Measurements from ENCODE around the gene ATP5PD. TPM values are rescaled to one million over a fixed set of nuclear protein-coding genes. Genes with fewer than 3 reads are reported as not detected.

Gene ATP5PD
- total RNA-seq, result 270 TPM

- peak; percentile 97 for DNase-seq (ENCODE audit: low spot score)
Measured at GRCh38 chr17:75046407-75047289, at the start of gene ATP5PD, which contains the start of gene KCTD2. ATP5PD (minus strand) TSS chr17:75046969; CDS start chr17:75042650, 4,319 bp downstream. KCTD2 (plus strand) TSS chr17:75047225; CDS start chr17:75047251, 26 bp downstream.

GRCh38 chr17:75096082-75096625 is 49.4 kb upstream of the ATP5PD start:
- DNase-seq (ENCODE audit: low spot score), result peak; percentile 86

DNA sequence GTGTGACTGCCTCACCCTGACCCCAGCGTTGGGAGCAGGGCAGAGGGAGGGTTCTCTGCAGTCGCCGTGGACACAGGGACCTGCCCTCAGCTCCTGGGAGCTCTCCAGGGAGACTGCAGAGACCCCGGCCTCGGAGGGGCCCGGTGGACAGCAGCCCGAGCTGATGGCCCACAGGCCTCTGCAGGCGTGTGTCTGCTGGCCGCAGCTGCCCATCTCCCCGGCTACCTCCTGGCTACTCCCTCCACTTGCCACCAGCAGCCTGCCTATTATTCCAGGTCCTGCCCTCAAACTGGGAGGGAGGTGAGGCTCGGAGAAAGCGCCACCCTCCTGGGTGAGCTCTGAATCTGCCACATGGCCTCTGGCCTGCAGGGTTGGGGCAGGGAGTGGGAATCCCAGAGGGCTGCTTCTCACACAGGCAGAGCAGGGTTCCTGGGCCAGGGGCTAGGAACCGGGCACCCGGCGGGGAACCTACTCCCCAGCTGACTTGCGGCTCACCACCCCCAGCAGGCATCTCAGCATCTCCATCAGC is 48.2 kb upstream of the ATP5PD start:
- no peak for DNase-seq (ENCODE audit: low spot score)

DNA sequence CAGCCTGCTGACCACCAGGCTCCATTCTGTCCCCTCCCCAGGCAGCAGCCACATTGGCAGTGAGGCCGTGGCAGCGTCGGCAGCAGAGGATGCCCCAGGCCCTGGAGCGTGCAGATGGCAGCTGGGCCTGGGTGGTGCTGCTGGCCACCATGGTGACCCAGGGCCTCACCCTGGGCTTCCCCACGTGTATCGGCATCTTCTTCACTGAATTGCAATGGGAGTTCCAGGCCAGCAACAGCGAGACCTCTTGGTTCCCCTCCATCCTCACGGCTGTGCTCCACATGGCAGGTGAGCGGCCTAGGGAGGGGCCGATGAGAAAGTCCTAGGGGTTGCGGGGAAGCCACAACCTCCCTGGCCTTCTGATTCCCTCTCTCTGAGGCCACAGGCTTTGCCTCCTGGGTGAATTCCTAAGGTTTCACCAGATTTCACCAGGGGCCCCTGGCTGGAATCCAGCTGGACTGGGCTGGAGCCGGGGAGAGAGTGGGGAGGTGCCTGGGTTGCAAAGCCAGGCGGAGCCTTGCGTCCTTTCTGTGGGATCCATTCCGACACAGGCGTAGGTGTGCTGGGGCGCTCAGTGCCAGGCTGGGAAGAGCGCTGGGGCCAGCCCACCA is 46.9 kb upstream of the ATP5PD start:
- DNase-seq (ENCODE audit: low spot score), result no peak

- DNase-seq (ENCODE audit: low spot score), result no peak
Measured at GRCh38 chr17:75091855-75092327, 45.1 kb upstream of the ATP5PD start.

DNA sequence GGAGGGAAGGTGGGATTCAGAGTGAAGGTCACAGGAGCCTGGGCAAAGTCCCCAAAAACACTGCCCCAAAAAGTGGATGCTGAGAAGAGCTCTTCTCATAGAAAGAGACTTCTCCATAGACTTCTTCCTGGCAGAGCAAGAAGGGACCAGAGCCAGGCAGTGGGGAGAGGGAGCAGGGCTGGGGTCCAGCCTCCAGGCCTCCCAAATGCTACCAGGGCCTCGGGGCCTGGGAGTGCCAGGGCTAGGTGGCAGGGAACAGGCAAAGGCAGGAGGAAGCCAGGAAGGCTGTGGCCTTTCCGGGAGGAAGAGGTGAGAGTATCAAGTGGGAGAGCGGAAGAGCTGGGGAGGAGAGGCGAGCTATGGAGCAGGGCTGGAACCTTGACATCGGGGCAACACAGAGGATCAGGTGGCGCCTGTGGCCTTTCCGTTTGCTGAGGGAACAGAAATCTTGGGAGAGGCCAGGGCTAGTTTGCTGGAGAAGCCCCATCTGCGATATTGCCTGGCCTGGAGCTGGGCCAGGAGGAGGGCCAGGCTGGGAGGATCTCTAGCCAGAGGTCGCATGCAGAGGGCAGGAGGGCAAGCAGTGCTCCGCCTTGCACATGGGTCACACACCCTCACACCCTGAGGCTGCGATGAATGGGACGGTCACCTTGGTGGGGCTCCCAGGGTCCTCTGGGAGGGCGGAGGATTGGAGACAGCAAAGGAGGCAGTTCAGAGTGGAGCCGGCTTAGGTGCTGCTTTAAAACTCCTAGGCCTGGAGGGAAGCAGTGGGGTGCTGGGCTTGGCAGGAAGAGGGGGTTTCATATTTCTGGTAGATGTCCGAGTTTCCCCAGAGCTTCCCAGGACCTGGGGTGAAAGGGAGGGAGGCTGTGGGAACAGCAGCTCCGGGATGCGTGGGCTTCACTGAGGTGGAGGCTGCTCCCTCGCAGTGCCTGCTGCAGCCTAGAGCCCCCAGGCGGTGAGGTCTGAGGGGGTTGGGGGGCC is 44.4 kb upstream of the ATP5PD start:
- DNase-seq (ENCODE audit: low spot score), result no peak

- DNase-seq (ENCODE audit: low spot score), result no peak
Measured at GRCh38 chr17:75088465-75089417, 42.0 kb upstream of the ATP5PD start.

- peak; percentile 92 for DNase-seq (ENCODE audit: low spot score)
Measured at GRCh38 chr17:75087558-75088453, 41.0 kb upstream of the ATP5PD start, which contains the start of gene SLC16A5. SLC16A5 (plus strand) TSS chr17:75087954; CDS start chr17:75093637, 5,683 bp downstream.

DNA sequence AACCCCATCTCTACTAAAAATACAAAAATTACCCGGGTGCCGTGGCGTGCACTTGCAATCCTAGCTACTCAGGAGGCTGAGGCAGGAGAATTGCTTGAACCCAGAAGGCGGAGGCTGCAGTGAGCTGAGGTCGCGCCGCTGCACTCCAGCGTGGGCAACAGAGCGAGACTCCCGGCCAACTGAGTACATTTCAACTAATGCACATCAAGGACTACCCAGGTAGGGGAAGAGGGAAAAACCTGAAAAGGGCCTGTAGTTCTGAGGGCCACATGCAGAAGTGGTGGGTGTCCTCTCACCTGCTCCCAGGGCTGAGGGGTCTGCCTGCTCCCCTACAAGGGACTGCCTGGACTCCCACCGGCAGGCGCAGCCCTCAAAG is 40.4 kb upstream of the ATP5PD start:
- no peak for DNase-seq (ENCODE audit: low spot score)

GRCh38 chr17:75086496-75087181 is 39.9 kb upstream of the ATP5PD start:
- no peak for DNase-seq (ENCODE audit: low spot score)

DNA sequence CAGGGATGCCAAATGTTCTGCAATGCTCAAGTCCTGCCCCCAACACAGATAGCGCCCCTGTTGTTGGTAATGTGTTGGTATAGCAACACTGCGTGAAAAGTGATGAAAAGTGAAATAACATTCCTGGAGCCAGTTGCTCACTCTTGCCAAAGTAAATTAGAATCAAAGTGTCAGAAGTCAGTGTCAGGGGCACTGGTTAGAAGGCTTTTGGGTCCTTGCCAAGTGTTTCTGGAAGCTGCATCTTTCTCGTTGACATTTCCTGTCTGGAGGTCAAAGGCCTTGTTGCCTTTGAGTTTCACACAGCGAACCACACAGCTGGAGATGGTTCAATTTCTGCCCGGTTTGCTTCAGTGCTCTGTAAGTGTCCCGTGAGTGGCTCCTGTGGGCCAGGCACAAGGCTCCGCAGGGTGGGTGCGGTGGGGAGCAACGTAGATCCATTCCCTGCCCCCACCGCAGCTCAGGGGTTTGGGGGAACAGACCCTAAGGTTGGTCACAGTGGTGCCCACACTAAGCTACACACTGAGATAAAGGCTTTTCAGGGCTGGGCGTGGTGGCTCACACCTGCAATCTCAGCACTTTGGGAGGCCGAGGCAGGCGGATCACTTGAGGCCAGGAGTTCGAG is 37.4 kb upstream of the ATP5PD start:
- no peak for DNase-seq (ENCODE audit: low spot score)

- no peak for DNase-seq (ENCODE audit: low spot score)
Measured at GRCh38 chr17:75082683-75083082, 35.9 kb upstream of the ATP5PD start.

- DNase-seq (ENCODE audit: low spot score), result no peak
Measured at GRCh38 chr17:75081611-75082540, 35.1 kb upstream of the ATP5PD start.

DNA sequence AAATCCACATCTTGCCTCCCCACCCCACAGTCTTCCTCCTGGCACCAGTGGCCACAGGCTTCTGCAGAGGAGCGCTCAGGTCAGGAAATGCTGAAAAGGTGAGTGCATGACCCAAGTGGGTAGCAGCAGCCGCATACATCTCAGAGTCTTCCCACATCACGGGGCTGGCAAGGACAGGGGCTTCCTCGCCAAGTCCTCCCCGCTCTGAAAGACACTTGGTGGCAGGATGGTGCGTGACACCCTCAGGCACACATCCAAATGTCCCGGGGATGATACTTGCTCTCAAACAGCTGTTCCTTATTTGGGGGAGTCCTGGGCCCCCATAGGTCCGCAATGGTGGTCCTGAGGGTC is 32.2 kb upstream of the ATP5PD start:
- no peak for DNase-seq (ENCODE audit: low spot score)

DNA sequence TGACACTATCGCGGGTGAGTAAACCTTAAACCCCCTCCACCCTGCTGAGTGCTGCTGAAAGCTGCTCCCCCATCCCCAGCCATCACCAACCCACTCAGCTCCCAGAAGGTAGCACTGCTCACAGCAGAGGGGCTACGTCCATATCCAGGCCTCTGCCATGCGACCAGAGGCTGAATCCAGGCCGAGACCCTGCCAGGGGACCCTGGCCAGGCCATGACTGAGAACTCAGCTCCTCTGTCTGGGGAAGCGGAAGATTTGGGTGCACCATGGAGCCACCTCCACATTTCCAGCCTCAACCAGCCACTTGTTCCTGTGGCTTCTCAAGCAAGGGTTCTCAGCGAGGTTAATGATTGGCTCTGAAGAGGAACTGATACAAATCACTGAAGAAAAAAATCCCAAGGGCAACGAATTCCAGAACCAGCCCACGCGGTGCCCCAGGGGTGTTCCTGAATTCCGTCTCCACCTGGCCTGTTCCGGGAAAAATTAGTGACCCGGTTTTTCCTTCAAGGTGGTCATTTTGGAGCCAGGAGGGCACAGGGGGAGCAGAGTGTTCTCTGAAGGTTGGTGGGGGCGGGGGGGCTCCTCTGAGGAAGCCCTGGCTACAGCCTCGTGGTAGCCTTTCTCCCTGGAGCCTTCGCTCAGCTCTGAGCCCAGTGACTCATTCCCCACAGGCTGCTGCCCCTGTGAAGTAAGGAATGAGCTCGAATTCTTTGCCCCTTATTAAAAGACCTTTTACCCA is 31.7 kb upstream of the ATP5PD start:
- DNase-seq (ENCODE audit: low spot score), result no peak

Data from ureter (tissue), 1 donor.